ENCODE measurements around the gene PTPRH.

Gene PTPRH

DNA sequence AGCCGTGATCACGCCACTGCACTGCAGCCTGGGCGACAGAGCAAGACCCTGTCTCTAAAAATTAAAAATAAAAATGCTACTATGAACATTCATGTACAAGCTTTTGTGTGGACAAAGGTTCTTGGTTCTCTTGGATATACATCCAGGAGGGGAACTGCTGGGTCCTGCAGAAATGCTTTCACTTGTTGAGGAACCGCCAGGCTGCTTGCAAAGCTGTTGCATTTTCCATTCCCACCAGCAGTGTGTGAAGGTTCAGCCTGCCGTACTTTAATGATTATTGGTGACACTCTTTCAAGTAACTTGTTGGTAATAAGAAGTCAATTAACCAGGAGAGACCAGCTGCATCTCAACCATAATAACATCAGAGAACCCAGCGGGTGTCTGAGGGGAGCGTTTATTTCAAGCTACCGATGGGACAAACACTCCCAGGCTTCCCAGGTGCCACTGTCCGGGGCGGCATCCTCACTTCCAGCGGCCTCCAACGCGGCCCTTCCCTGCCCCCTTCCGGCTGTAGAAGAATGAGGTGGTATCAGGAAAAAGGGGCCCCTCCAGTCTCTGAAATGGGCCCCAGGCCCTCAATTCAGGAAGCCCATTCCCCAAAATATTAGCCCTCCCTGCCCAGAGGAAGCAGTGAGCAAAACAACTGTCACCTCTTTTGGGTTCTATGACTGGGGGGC is 76.7 kb downstream of the PTPRH start:
- H3K36me3 Mint-ChIP-seq (ENCODE audit: low read depth), result no peaks in the 10 kb centered on the region
- no peak overlapping the region for H3K4me3 Mint-ChIP-seq
- peaks cover 14% of the 10 kb centered on the region for H3K27me3 Mint-ChIP-seq (ENCODE audit: low read depth, poor library complexity)
- H3K27ac Mint-ChIP-seq, result peak overlapping the region; percentile 46
- no peaks in the 10 kb centered on the region for H3K9me3 Mint-ChIP-seq
- H3K4me1 Mint-ChIP-seq, result peaks cover 31% of the 10 kb centered on the region
- TF ChIP-seq, protein P1, sequence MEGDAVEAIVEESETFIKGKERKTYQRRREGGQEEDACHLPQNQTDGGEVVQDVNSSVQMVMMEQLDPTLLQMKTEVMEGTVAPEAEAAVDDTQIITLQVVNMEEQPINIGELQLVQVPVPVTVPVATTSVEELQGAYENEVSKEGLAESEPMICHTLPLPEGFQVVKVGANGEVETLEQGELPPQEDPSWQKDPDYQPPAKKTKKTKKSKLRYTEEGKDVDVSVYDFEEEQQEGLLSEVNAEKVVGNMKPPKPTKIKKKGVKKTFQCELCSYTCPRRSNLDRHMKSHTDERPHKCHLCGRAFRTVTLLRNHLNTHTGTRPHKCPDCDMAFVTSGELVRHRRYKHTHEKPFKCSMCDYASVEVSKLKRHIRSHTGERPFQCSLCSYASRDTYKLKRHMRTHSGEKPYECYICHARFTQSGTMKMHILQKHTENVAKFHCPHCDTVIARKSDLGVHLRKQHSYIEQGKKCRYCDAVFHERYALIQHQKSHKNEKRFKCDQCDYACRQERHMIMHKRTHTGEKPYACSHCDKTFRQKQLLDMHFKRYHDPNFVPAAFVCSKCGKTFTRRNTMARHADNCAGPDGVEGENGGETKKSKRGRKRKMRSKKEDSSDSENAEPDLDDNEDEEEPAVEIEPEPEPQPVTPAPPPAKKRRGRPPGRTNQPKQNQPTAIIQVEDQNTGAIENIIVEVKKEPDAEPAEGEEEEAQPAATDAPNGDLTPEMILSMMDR (IDR thresholded peaks at IDR 0.05), result no peak
- no peak for DNase-seq

DNA sequence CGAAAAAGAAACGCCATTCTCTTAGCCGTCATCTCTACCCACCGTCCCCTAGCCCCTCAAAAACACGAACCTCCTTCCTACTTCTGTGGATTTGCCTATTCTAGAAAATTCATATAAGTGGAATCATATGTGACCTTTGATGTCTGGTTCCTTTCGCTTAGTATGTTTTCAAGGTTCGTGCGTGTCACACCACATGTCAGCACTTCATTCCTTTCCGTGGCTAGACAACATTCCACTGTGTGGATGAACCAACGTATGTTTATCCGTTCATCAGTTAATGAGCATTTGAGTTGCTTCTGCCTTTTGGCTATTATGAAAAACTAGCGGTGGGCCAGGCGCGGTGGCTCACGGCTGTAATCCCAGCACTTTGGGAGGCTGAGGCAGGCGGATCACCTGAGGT is 77.9 kb downstream of the PTPRH start:
- Mint-ChIP-seq H3K9me3 (no peaks in the 10 kb centered on the region), H3K4me3 (no peak overlapping the region), H3K27ac (no peak overlapping the region), H3K4me1 (peaks cover 36% of the 10 kb centered on the region), H3K36me3 (ENCODE audit: low read depth) (no peaks in the 10 kb centered on the region), H3K27me3 (ENCODE audit: low read depth, poor library complexity) (peaks cover 21% of the 10 kb centered on the region)
- TF ChIP-seq, protein P1 (IDR thresholded peaks at IDR 0.05), result no peak
- DNase-seq, result no peak
